Frontal cortex (tissue), 4 donors: ENCODE measurements around the gene LAMTOR2. TPM values are rescaled to one million over a fixed set of nuclear protein-coding genes. Genes with fewer than 3 reads are reported as not detected.
A peak's percentile ranks its signal among the peaks of the same experiment; 100 is the strongest.

Source experiments
- DNase-seq, 2 donors: peaks; one replicate each; pipeline ENCODE4 v3.0.0; 2012; ENCODE audit warnings: low spot score in 2 of 2
- FAIRE-seq: peaks from 2 replicates; lab custom pipeline; 2012; peaks lifted over from hg19 to GRCh38; lab: Jason Lieb, UNC
- total RNA-seq: library from RNA; depleted of rRNA; stranded (reverse); fragments of >200 nt; gene quantifications from one replicate; pipeline ENCODE4 v1.2.3, GENCODE V29; 2014
- donor health status: control.
- donor health status: control.
- donor health status: control.

Gene LAMTOR2
- total RNA-seq, 1 donor from 2014 or later, result 36.3 TPM

GRCh38 chr1:156073740-156074139 is 19.2 kb downstream of the LAMTOR2 start:
- FAIRE-seq, result no peak

GRCh38 chr1:156074661-156075060 is 20.1 kb downstream of the LAMTOR2 start:
- FAIRE-seq (no peak), DNase-seq (no peak)

More at GRCh38 chr1:156073740-156074139, 19.2 kb downstream of the LAMTOR2 start:
- DNase-seq, result no peak

GRCh38 chr1:156075162-156075561 is 20.6 kb downstream of the LAMTOR2 start:
- DNase-seq, result no peak
- FAIRE-seq, result no peak

GRCh38 chr1:156075775-156076204 is 21.2 kb downstream of the LAMTOR2 start:
- FAIRE-seq (no peak), DNase-seq (no peak)

GRCh38 chr1:156076609-156077429 is 22.2 kb downstream of the LAMTOR2 start:
- no peak for FAIRE-seq
- peak in 1 of 2 donors; percentile 54 for DNase-seq

- DNase-seq (no peak), FAIRE-seq (no peak)
Observed at GRCh38 chr1:156077430-156077760, 22.8 kb downstream of the LAMTOR2 start.

- DNase-seq (no peak), FAIRE-seq (no peak)
Observed at GRCh38 chr1:156078728-156079127, 24.1 kb downstream of the LAMTOR2 start.

GRCh38 chr1:156079762-156080161 is 25.2 kb downstream of the LAMTOR2 start:
- DNase-seq, result no peak
- no peak for FAIRE-seq

GRCh38 chr1:156080241-156080862 is 25.8 kb downstream of the LAMTOR2 start:
- FAIRE-seq, result no peak
- no peak for DNase-seq

- no peak for FAIRE-seq
- no peak for DNase-seq
Observed at GRCh38 chr1:156080863-156081179, 26.2 kb downstream of the LAMTOR2 start.

- no peak for FAIRE-seq
- DNase-seq, result peak in 1 of 2 donors; percentile 51
Observed at GRCh38 chr1:156081180-156081916, 26.8 kb downstream of the LAMTOR2 start.

GRCh38 chr1:156081917-156082308 is 27.3 kb downstream of the LAMTOR2 start:
- DNase-seq (peak in 1 of 2 donors; percentile 42), FAIRE-seq (no peak)

GRCh38 chr1:156082309-156083091 is 27.9 kb downstream of the LAMTOR2 start, which contains the start of gene MEX3A:
Gene MEX3A, minus strand, starts transcription at chr1:156082465. Its CDS starts 467 bp downstream, at chr1:156081998.
- no peak for FAIRE-seq

GRCh38 chr1:156083800-156084790 is 29.5 kb downstream of the LAMTOR2 start:
- DNase-seq (no peak), FAIRE-seq (no peak)

More at GRCh38 chr1:156082309-156083091, 27.9 kb downstream of the LAMTOR2 start, which contains the start of gene MEX3A:
- peak; percentile 90 to 92 for DNase-seq

GRCh38 chr1:156086256-156086662 is 31.7 kb downstream of the LAMTOR2 start:
- DNase-seq, result no peak
- no peak for FAIRE-seq

- DNase-seq (no peak), FAIRE-seq (no peak)
Observed at GRCh38 chr1:156089704-156090103, 35.1 kb downstream of the LAMTOR2 start.

- no peak for FAIRE-seq
- no peak for DNase-seq
Observed at GRCh38 chr1:156090138-156090839, 35.7 kb downstream of the LAMTOR2 start.

- DNase-seq, result peak in 1 of 2 donors; percentile 80
- no peak for FAIRE-seq
Observed at GRCh38 chr1:156090840-156091188, 36.2 kb downstream of the LAMTOR2 start.
